OCI-LY1 (cell line): Measurements from ENCODE around the gene LINC00237.

Experiments
- H2AFZ ChIP-seq: fragments of 200-600 bp; sonication (generic), shearing (Covaris generic); 2 replicates; pipeline ENCODE4 v1.6.0; 2014; ENCODE audit warnings: antibody characterized with exemption, mild to moderate bottlenecking, low read length
- H3F3A ChIP-seq: fragments of 200-600 bp; sonication (generic), shearing (Covaris generic); 2 replicates; pipeline ENCODE4 v1.6.0; 2014; ENCODE audit warnings: mild to moderate bottlenecking, antibody characterized with exemption, low read length, moderate library complexity; ENCODE audit not compliant: insufficient read depth
- H3K27ac ChIP-seq: fragments of 200-600 bp; sonication (generic); 2 replicates; pipeline ENCODE4 v1.5.1; 2014; ENCODE audit warnings: low read length, mixed run types, mild to moderate bottlenecking, low read depth; ENCODE audit not compliant: poor library complexity, severe bottlenecking
- H3K27me3 ChIP-seq: fragments of 200-600 bp; sonication (generic); 2 replicates; pipeline ENCODE4 v1.6.0; 2014; ENCODE audit warnings: antibody characterized with exemption, mild to moderate bottlenecking, low read length, moderate library complexity; ENCODE audit not compliant: insufficient read depth
- H3K36me3 ChIP-seq: fragments of 200-600 bp; sonication (generic); 2 replicates; pipeline ENCODE4 v1.6.1; 2014; ENCODE audit warnings: mild to moderate bottlenecking, antibody characterized with exemption, low read length, moderate library complexity, mixed read lengths; ENCODE audit not compliant: insufficient read depth
- H3K4me1 ChIP-seq: fragments of 200-600 bp; sonication (generic); 2 replicates; pipeline ENCODE4 v1.5.1; 2014; ENCODE audit warnings: mild to moderate bottlenecking, low read length, moderate library complexity; ENCODE audit not compliant: insufficient read depth, severe bottlenecking
- H3K4me2 ChIP-seq: fragments of 200-600 bp; sonication (generic), shearing (Covaris generic); 2 replicates; pipeline ENCODE4 v1.6.1; 2014; ENCODE audit warnings: low read length
- H3K4me3 ChIP-seq: fragments of 200-600 bp; sonication (generic); 2 replicates; pipeline ENCODE4 v1.5.1; 2014; ENCODE audit warnings: low read length, low read depth, mild to moderate bottlenecking, mixed read lengths; ENCODE audit not compliant: poor library complexity, severe bottlenecking
- H3K79me2 ChIP-seq: fragments of 200-600 bp; shearing (Covaris generic); 2 replicates; pipeline ENCODE4 v1.6.1; 2016; ENCODE audit warnings: mixed run types, low read length, mixed read lengths; ENCODE audit not compliant: insufficient read depth
- H3K9ac ChIP-seq: fragments of 200-600 bp; sonication (generic), shearing (Covaris generic); 2 replicates; pipeline ENCODE4 v1.6.1; 2014; ENCODE audit warnings: mild to moderate bottlenecking, low read length, mixed read lengths
- H3K9me2 ChIP-seq: fragments of 200-600 bp; sonication (generic), shearing (Covaris generic); 2 replicates; pipeline ENCODE4 v1.6.1; 2014; ENCODE audit warnings: low read depth, mild to moderate bottlenecking, low read length, mixed read lengths
- H3K9me3 ChIP-seq: fragments of 200-600 bp; shearing (Covaris generic); 2 replicates; pipeline ENCODE4 v1.6.1; 2014; ENCODE audit warnings: low read length, mixed read lengths
- H4K20me1 ChIP-seq: fragments of 200-600 bp; sonication (generic), shearing (Covaris generic); 2 replicates; pipeline ENCODE4 v1.6.0; 2016; ENCODE audit warnings: mild to moderate bottlenecking, low read length; ENCODE audit not compliant: insufficient read depth
- CTCF ChIP-seq: fragments of 200-600 bp; sonication (generic), shearing (Covaris generic); IDR thresholded peaks from 2 replicates; pipeline ENCODE4 v1.5.1; 2017; ENCODE audit warnings: mild to moderate bottlenecking, antibody characterized with exemption, low read length, moderate library complexity, mixed read lengths
- EZH2 ChIP-seq: fragments of 200-600 bp; sonication (generic), shearing (Covaris generic); IDR thresholded peaks from 2 replicates; pipeline ENCODE4 v1.8.0; 2017; ENCODE audit warnings: borderline replicate concordance, mixed run types, mild to moderate bottlenecking, antibody characterized with exemption, low read length, moderate library complexity, mixed read lengths

The LINC00237 gene

GRCh38 chr20:21126581-21126870, 20.4 kb upstream of the LINC00237 start:
- Histone ChIP-seq H3K79me2 (peaks cover 13% of the 10 kb centered on the region), H3K9ac (peak overlapping the region; percentile 92), H2AFZ (0 out of 2 replicates have a peak overlapping the region, but pooled peaks have one; percentile 50), H3K9me3 (no peaks in the 10 kb centered on the region), H3K27me3 (no peaks in the 10 kb centered on the region), H3K27ac (peak overlapping the region; percentile 61), H3K36me3 (peaks cover 2% of the 10 kb centered on the region; the same call in 1 of the 2 replicates), H3K4me1 (peaks cover 31% of the 10 kb centered on the region), H3F3A (no peaks in the 10 kb centered on the region; the same call in 1 of the 2 replicates), H3K4me3 (peak overlapping the region; percentile 89), H3K4me2 (peak overlapping the region; percentile 85), H3K9me2 (no peaks in the 10 kb centered on the region), H4K20me1 (no peaks in the 10 kb centered on the region)
- TF ChIP-seq CTCF (no peak), EZH2 (no peak)

- Histone ChIP-seq H3K9me2 (no peaks in the 10 kb centered on the region), H3F3A (no peaks in the 10 kb centered on the region; the same call in 1 of the 2 replicates), H3K4me2 (peak within 1 kb of the TSS; percentile 85), H3K9ac (peak within 1 kb of the TSS; percentile 92), H3K4me3 (peak within 1 kb of the TSS; percentile 89), H4K20me1 (no peaks in the 10 kb centered on the region), H3K4me1 (peaks cover 31% of the 10 kb centered on the region), H3K27ac (peak within 1 kb of the TSS; percentile 61), H3K9me3 (no peaks in the 10 kb centered on the region), H3K79me2 (peaks cover 13% of the 10 kb centered on the region), H2AFZ (peak within 1 kb of the TSS; percentile 92), H3K36me3 (no peaks in the 10 kb centered on the region; the same call in 1 of the 2 replicates), H3K27me3 (no peaks in the 10 kb centered on the region)
- TF ChIP-seq EZH2, result no peak
- TF ChIP-seq CTCF, result peak; percentile 21; the same call in 1 of the 2 replicates
These were observed 19.9 kb upstream of the LINC00237 start, which contains the start of gene KIZ for GRCh38 chr20:21125849-21126580. TSS of gene KIZ (plus strand) at chr20:21126082. CDS start at chr20:21126116, 34 bp downstream.

- Histone ChIP-seq H3K27me3 (no peaks in the 10 kb centered on the region), H3K36me3 (no peaks in the 10 kb centered on the region; the same call in 1 of the 2 replicates), H3F3A (no peaks in the 10 kb centered on the region; the same call in 1 of the 2 replicates), H3K4me3 (peak overlapping the region; percentile 89), H3K9me3 (no peaks in the 10 kb centered on the region), H2AFZ (peak overlapping the region; percentile 92), H3K27ac (no peak overlapping the region), H3K9ac (peak overlapping the region; percentile 52; the same call in 1 of the 2 replicates), H3K79me2 (peaks cover 13% of the 10 kb centered on the region), H3K4me1 (peaks cover 31% of the 10 kb centered on the region), H4K20me1 (no peaks in the 10 kb centered on the region), H3K4me2 (peak overlapping the region; percentile 71), H3K9me2 (no peaks in the 10 kb centered on the region)
- TF ChIP-seq CTCF, result no peak
- TF ChIP-seq EZH2, result no peak
These were observed 19.1 kb upstream of the LINC00237 start for GRCh38 chr20:21125072-21125848.
